DND-41 (cell line): ENCODE measurements around the gene GNG13.

Experiments
- ATAC-seq: fragments of 200-7000 bp; cut with Tn5 transposase; 3 replicates; pipeline ENCODE4 v1.9.1; 2021; ENCODE audit warnings: low read depth; ENCODE audit not compliant: insufficient read depth
- DNase-seq: peaks from one replicate; pipeline ENCODE4 v3.0.0-alpha.2; 2020
- H2AFZ ChIP-seq: 2 replicates; pipeline ENCODE4 v1.6.0; 2012; ENCODE audit warnings: low read depth, low read length
- H3K27ac ChIP-seq: 2 replicates; pipeline ENCODE4 v1.5.1; 2012; ENCODE audit warnings: low read length, inconsistent platforms
- H3K27me3 ChIP-seq: fragments of 200-600 bp; sonication (generic); 2 replicates; pipeline ENCODE4 v1.6.0; 2012; ENCODE audit warnings: low read length, mild to moderate bottlenecking, inconsistent platforms; ENCODE audit not compliant: insufficient read depth, poor library complexity
- H3K36me3 ChIP-seq: 2 replicates; pipeline ENCODE4 v1.5.1; 2012; ENCODE audit warnings: low read length, inconsistent platforms; ENCODE audit not compliant: insufficient read depth
- H3K4me1 ChIP-seq: 2 replicates; pipeline ENCODE4 v1.5.1; 2012; ENCODE audit warnings: mild to moderate bottlenecking, low read length; ENCODE audit not compliant: insufficient read depth
- H3K4me2 ChIP-seq: 2 replicates; pipeline ENCODE4 v1.6.0; 2012; ENCODE audit warnings: mild to moderate bottlenecking, moderate library complexity, low read length, inconsistent platforms; ENCODE audit not compliant: insufficient read depth
- H3K4me3 ChIP-seq, 2 experiments: fragments of 200-600 bp in 1 of 2; shearing (Covaris generic) in 1 of 2; 2 replicates each; pipeline ENCODE4 v1.5.1; 2012 to 2016; ENCODE audit warnings: inconsistent platforms in 2 of 2, low read length in 2 of 2, mild to moderate bottlenecking in 2 of 2, low read depth in 1 of 2, moderate library complexity in 1 of 2
- H3K79me2 ChIP-seq: 2 replicates; pipeline ENCODE4 v1.6.0; 2012; ENCODE audit warnings: low read length, inconsistent platforms; ENCODE audit not compliant: insufficient read depth
- H3K9ac ChIP-seq: 2 replicates; pipeline ENCODE4 v1.6.0; 2012; ENCODE audit warnings: low read depth, mild to moderate bottlenecking, inconsistent platforms, low read length, moderate library complexity
- H3K9me3 ChIP-seq: 2 replicates; pipeline ENCODE4 v1.5.1; 2012; ENCODE audit warnings: low read length, moderate library complexity, mild to moderate bottlenecking, inconsistent platforms; ENCODE audit not compliant: insufficient read depth, severe bottlenecking
- H4K20me1 ChIP-seq: 2 replicates; pipeline ENCODE4 v1.6.0; 2012; ENCODE audit warnings: low read length; ENCODE audit not compliant: insufficient read depth
- CTCF ChIP-seq: IDR thresholded peaks from 2 replicates; pipeline ENCODE4 v1.5.1; 2012; ENCODE audit warnings: borderline replicate concordance, low read length, moderate library complexity, mild to moderate bottlenecking; ENCODE audit not compliant: poor library complexity, severe bottlenecking; ENCODE audit errors: extremely low read depth
- EZH2 ChIP-seq: IDR thresholded peaks from 3 replicates; pipeline ENCODE4 v1.6.1; 2012; ENCODE audit warnings: borderline replicate concordance, low read depth, mild to moderate bottlenecking, moderate library complexity, low read length, inconsistent platforms; ENCODE audit not compliant: severe bottlenecking

The GNG13 gene

GRCh38 chr16:814974-815373 lies 14.4 kb upstream of the GNG13 start:
- Histone ChIP-seq H3K79me2 (no peaks in the 10 kb centered on the region), H3K27ac (no peak overlapping the region), H3K4me3 (no peak overlapping the region), H2AFZ (no peak overlapping the region), H4K20me1 (no peaks in the 10 kb centered on the region), H3K4me1 (no peaks in the 10 kb centered on the region), H3K36me3 (no peaks in the 10 kb centered on the region), H3K9me3 (no peaks in the 10 kb centered on the region), H3K4me2 (no peak overlapping the region), H3K9ac (no peak overlapping the region), H3K27me3 (no peaks in the 10 kb centered on the region)
- no peak for ATAC-seq
- TF ChIP-seq CTCF (no peak), EZH2 (no peak)
- no peak for DNase-seq

- Histone ChIP-seq H3K9me3 (no peaks in the 10 kb centered on the region), H3K9ac (no peak overlapping the region), H3K27me3 (no peaks in the 10 kb centered on the region), H3K79me2 (no peaks in the 10 kb centered on the region), H3K27ac (no peak overlapping the region), H3K4me2 (no peak overlapping the region), H3K4me1 (no peaks in the 10 kb centered on the region), H2AFZ (no peak overlapping the region), H3K36me3 (no peaks in the 10 kb centered on the region), H3K4me3 (no peak overlapping the region), H4K20me1 (no peaks in the 10 kb centered on the region)
- ATAC-seq, result no peak
- no peak for DNase-seq
- TF ChIP-seq EZH2 (no peak), CTCF (no peak)
These were observed 13.4 kb upstream of the GNG13 start for GRCh38 chr16:813916-814412.

GRCh38 chr16:813204-813915 lies 12.8 kb upstream of the GNG13 start:
- TF ChIP-seq CTCF, result peak; percentile 44
- no peak for TF ChIP-seq EZH2
- Histone ChIP-seq H3K27me3 (no peaks in the 10 kb centered on the region), H3K27ac (no peak overlapping the region), H3K9ac (no peak overlapping the region), H3K79me2 (no peaks in the 10 kb centered on the region), H3K4me1 (no peaks in the 10 kb centered on the region), H4K20me1 (no peaks in the 10 kb centered on the region), H3K36me3 (no peaks in the 10 kb centered on the region), H2AFZ (no peak overlapping the region), H3K4me3 (no peak overlapping the region), H3K4me2 (no peak overlapping the region), H3K9me3 (no peaks in the 10 kb centered on the region)
- no peak for ATAC-seq
- no peak for DNase-seq

GRCh38 chr16:808085-808386 lies 7.5 kb upstream of the GNG13 start:
- no peak for DNase-seq
- TF ChIP-seq EZH2, result no peak
- no peak for TF ChIP-seq CTCF
- no peaks in the 10 kb centered on the region for H3K79me2 ChIP-seq
- peaks cover 3% of the 10 kb centered on the region; the same call in 1 of the 2 replicates for H4K20me1 ChIP-seq
- no peak overlapping the region for H3K27ac ChIP-seq
- no peak overlapping the region for H2AFZ ChIP-seq
- H3K4me2 ChIP-seq, result no peak overlapping the region
- H3K4me3 ChIP-seq, result no peak overlapping the region
- ATAC-seq, result no peak
- H3K36me3 ChIP-seq, result no peaks in the 10 kb centered on the region
- no peaks in the 10 kb centered on the region for H3K9me3 ChIP-seq
- no peaks in the 10 kb centered on the region for H3K27me3 ChIP-seq
- H3K9ac ChIP-seq, result no peak overlapping the region
- no peaks in the 10 kb centered on the region for H3K4me1 ChIP-seq
